K562 (cell line): ENCODE data around the gene WDR31. TPM values are rescaled to one million over a fixed set of nuclear protein-coding genes. Genes with fewer than 3 reads are reported as not detected.
A peak's percentile ranks its signal among the peaks of the same experiment; 100 is the strongest.

Source experiments
- ATAC-seq: fragments of 200-7000 bp; cut with Tn5 transposase; 3 replicates; pipeline ENCODE4 v1.9.1; 2020; ENCODE audit warnings: moderate library complexity
- BruUV-seq: library from RNA; stranded (reverse); fragments of 400-500 nt; replicated peaks from 2 replicates; lab custom pipeline; 2021; lab: Mats Ljungman, UMichigan
- CTCF ChIA-PET: fragments of 300-600 bp; formaldehyde crosslinking; extraction: SDS; loops from one replicate; lab custom pipeline; 2021; ENCODE audit warnings: low intra/inter-chr PET ratio; lab: Yijun Ruan, JAX
- POLR2A ChIA-PET: fragments of 300-600, 350-650 bp; sonication (Branson Sonifier 250); formaldehyde crosslinking; extraction: SDS; loops from one replicate; lab custom pipeline; 2021; ENCODE audit warnings: antibody characterized with exemption, inconsistent platforms; lab: Yijun Ruan, JAX
- DNase-seq, 4 experiments: peaks; one replicate each; pipeline versions ENCODE4 v3.0.0 to v3.0.0-alpha.2; 2011 to 2018; ENCODE audit warnings: low spot score in 3 of 4, mixed read lengths in 3 of 4; ENCODE audit errors: extremely low read depth in 1 of 4
- FAIRE-seq: peaks from 2 replicates; lab custom pipeline; 2011; peaks lifted over from hg19 to GRCh38; lab: Jason Lieb, UNC
- H2AFZ ChIP-seq: 2 replicates; pipeline ENCODE4 v1.6.0; 2011; ENCODE audit warnings: low read depth, low read length, control low read depth, inconsistent platforms
- H3K27ac ChIP-seq: fragments of 200-600 bp; 3 replicates; pipeline ENCODE4 v1.8.0; 2011; ENCODE audit warnings: low read depth, mild to moderate bottlenecking, control low read depth, inconsistent platforms, low read length, moderate library complexity, mixed read lengths; ENCODE audit errors: extremely low read depth
- H3K27me3 ChIP-seq, 2 experiments: fragments of 300-600 bp in 1 of 2; 2 replicates in 1 of 2; 3 replicates in 1 of 2; pipeline versions ENCODE4 v1.6.0 to v1.8.0; 2011; ENCODE audit warnings: inconsistent platforms in 2 of 2, low read length in 2 of 2, mild to moderate bottlenecking in 1 of 2, mixed read lengths in 1 of 2, moderate library complexity in 1 of 2; ENCODE audit not compliant: control insufficient read depth in 2 of 2, insufficient read depth in 2 of 2
- H3K36me3 ChIP-seq: fragments of 300-600 bp; 3 replicates; pipeline ENCODE4 v1.8.0; 2011; ENCODE audit warnings: mild to moderate bottlenecking, low read length, inconsistent platforms; ENCODE audit not compliant: control insufficient read depth, insufficient read depth
- H3K4me1 ChIP-seq, 2 experiments: fragments of 200-600 bp in 1 of 2; replicated peaks in 1 of 2; 2 replicates in 1 of 2; 3 replicates in 1 of 2; pipeline versions ENCODE4 v1.5.1 to v1.8.0; 2011; ENCODE audit warnings: inconsistent platforms in 2 of 2, low read length in 2 of 2, mild to moderate bottlenecking in 1 of 2, mixed read lengths in 1 of 2, moderate library complexity in 1 of 2; ENCODE audit not compliant: control insufficient read depth in 2 of 2, insufficient read depth in 2 of 2
- H3K4me2 ChIP-seq: 2 replicates; pipeline ENCODE4 v1.6.1; 2011; ENCODE audit warnings: low read length, control low read depth, inconsistent platforms, mixed read lengths; ENCODE audit not compliant: insufficient read depth
- H3K4me3 ChIP-seq: fragments of 200-600 bp; sonication (generic), shearing (Covaris generic); 2 replicates; pipeline ENCODE4 v1.5.1; 2016; ENCODE audit warnings: control low read depth, inconsistent platforms
- H3K79me2 ChIP-seq: fragments of 200-600 bp; 3 replicates; pipeline ENCODE4 v1.8.0; 2011; ENCODE audit warnings: low read length, inconsistent platforms; ENCODE audit not compliant: control insufficient read depth, insufficient read depth
- H3K9ac ChIP-seq, 2 experiments: 2 replicates each; pipeline versions ENCODE4 v1.6.0 to v1.6.1; 2011; ENCODE audit warnings: low read depth in 2 of 2, low read length in 2 of 2, control low read depth in 1 of 2, inconsistent platforms in 1 of 2, mild to moderate bottlenecking in 1 of 2, mixed read lengths in 1 of 2; ENCODE audit not compliant: insufficient read depth in 1 of 2
- H3K9me1 ChIP-seq: one replicate; pipeline ENCODE4 v1.6.0; 2011; ENCODE audit warnings: inconsistent platforms, mild to moderate bottlenecking, low read length, moderate library complexity; ENCODE audit not compliant: control insufficient read depth, insufficient read depth
- H3K9me3 ChIP-seq: replicated peaks from 2 replicates; pipeline ENCODE4 v1.5.1; 2011; ENCODE audit warnings: low read depth, low read length, inconsistent platforms; ENCODE audit not compliant: control insufficient read depth, insufficient read depth
- H4K20me1 ChIP-seq: replicated peaks from 2 replicates; pipeline ENCODE4 v1.6.1; 2011; ENCODE audit warnings: low read length, inconsistent platforms, mixed read lengths; ENCODE audit not compliant: control insufficient read depth, insufficient read depth
- ATF7 ChIP-seq: fragments of 450-650 bp; IDR thresholded peaks from 2 replicates; pipeline ENCODE4 v1.7.1; 2014; ENCODE audit warnings: mild to moderate bottlenecking, moderate library complexity
- CCAR2 ChIP-seq: fragments of 200-400 bp; formaldehyde crosslinking; IDR thresholded peaks from 2 replicates; pipeline ENCODE4 v1.6.1; 2017; ENCODE audit warnings: mild to moderate bottlenecking, low read depth, low read length
- HNRNPH1 ChIP-seq: fragments of 200-400 bp; formaldehyde crosslinking; optimal IDR thresholded peaks from 2 replicates; pipeline ENCODE3; 2017; ENCODE audit warnings: low read depth, mild to moderate bottlenecking, low read length, moderate library complexity
- HNRNPL ChIP-seq: fragments of 200-400 bp; formaldehyde crosslinking; IDR thresholded peaks from 2 replicates; pipeline ENCODE4 v1.6.1; 2017; ENCODE audit warnings: low read depth, mild to moderate bottlenecking, low read length
- JUNB ChIP-seq: fragments of 450-650 bp; formaldehyde crosslinking; conservative IDR thresholded peaks from 2 replicates; pipeline ENCODE4 v1.4.0; 2020; ENCODE audit warnings: mild to moderate bottlenecking
- SNRNP70 ChIP-seq: fragments of 200-400 bp; formaldehyde crosslinking; optimal IDR thresholded peaks from 2 replicates; pipeline ENCODE3; 2017; ENCODE audit warnings: low read depth, low read length
- TEAD1 ChIP-seq, 2 experiments: fragments of 450-650 bp in 1 of 2; sonication (generic) in 1 of 2; formaldehyde crosslinking; IDR thresholded peaks; 2 replicates each; pipeline versions ENCODE4 v1.4.0 to v1.8.0; 2020 to 2022; ENCODE audit warnings: mild to moderate bottlenecking in 2 of 2, missing genetic modification reagents in 1 of 2
- ZC3H8 ChIP-seq: fragments of 450-650 bp; IDR thresholded peaks from 2 replicates; pipeline ENCODE4 v1.6.1; 2017
- WGBS: fragments of 100-300 bp; shearing (Covaris generic); methylation state at CpG from one replicate; pipeline ENCODE4 v1.1.6; 2016; ENCODE audit warnings: low coverage, mixed read lengths; ENCODE audit not compliant: insufficient coverage; ENCODE audit errors: missing lambda C conversion rate; 5-methylcytosine and 5-hydroxymethylcytosine counted together
- in situ Hi-C: fragments of 300-500 bp; cut with MboI; formaldehyde crosslinking; loops from 4 replicates; pipeline ENCODE4 v1.15.0; 2018; ENCODE audit warnings: inconsistent platforms, mixed read lengths
- intact Hi-C: fragments of 100-400 bp; cut with micrococcal nuclease; formaldehyde crosslinking; loops from 2 replicates; pipeline ENCODE4 v1.14.2; 2022
- polyA plus RNA-seq, 8 experiments: library from polyadenylated mRNA; depleted of rRNA in 4 of 8; stranded (reverse) in 5 of 8; unstranded in 3 of 8; fragments of >200 nt; fragmentation: Nextera tagmentation in 2 of 8; fragmentation: Illumina TruSeq in 1 of 8; extraction: Ambion mirVana in 2 of 8; extraction: Trizol in 1 of 8; gene quantifications; 2 replicates each; pipeline versions ENCODE4 v1.2.1 to v1.2.3, GENCODE V29; 2011 to 2014; ENCODE audit warnings: inconsistent platforms in 1 of 8, missing spikeins in 1 of 8
- total RNA-seq, 7 experiments: library from RNA; depleted of rRNA in 6 of 7; stranded (reverse); fragments of >200 nt in 6 of 7; fragmentation: Illumina TruSeq in 2 of 7; extraction: Trizol in 2 of 7; gene quantifications; 2 replicates each; pipeline versions ENCODE4 v1.2.1 to v1.2.3, GENCODE V29; 2011 to 2021; ENCODE audit warnings: low replicate concordance in 1 of 7
- TF ChIP-seq, protein P1 (sequence below): fragments of 450-650 bp; formaldehyde crosslinking; IDR thresholded peaks from 2 replicates; pipeline ENCODE4 v1.4.0; 2020; ENCODE audit warnings: mild to moderate bottlenecking, moderate library complexity
- TF ChIP-seq, protein P2 (sequence below): sonication (generic); formaldehyde crosslinking; IDR thresholded peaks from 2 replicates; pipeline ENCODE4 v1.9.0; 2022; ENCODE audit warnings: mild to moderate bottlenecking, missing genetic modification reagents
- TF ChIP-seq, protein P3 (sequence below): fragments of 250-450 bp; sonication (Bioruptor Pico); IDR thresholded peaks from 2 replicates; pipeline ENCODE4 v1.4.0; 2020; ENCODE audit warnings: mild to moderate bottlenecking, moderate library complexity, borderline replicate concordance

The WDR31 gene
- total and polyA plus RNA-seq, 9 of the 15 experiments (the other 6 are each of a cell fraction or from before 2014, with no cell fraction given) = 0.35 to 1.8 (median 0.95) TPM

DNA sequence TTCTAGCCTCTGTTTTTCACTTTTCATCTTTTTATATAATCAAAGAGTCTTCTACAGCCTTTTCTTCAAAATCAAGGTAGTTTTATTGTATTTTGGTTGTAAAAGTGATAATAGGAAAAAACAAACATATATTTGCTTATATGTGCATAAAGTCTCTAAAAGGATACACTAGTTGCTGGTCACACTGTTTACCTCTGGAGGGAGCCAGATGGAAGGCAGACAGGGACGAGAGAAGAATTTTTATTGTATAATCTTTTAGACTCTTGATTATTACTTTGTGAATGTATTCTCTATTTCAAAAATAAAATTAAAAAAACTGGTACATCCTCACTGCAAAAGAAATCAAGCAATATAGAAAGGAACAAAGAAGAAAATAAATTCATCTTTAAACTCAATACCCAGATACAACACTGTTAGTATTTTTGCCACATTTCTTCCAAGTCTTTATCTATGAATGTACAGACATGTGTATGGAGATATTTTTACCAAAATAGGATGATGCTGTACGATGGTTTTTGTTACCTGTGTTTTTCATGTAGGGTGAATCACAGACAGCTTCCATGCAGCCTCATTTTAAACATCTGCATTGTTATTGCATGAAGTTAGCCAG lies 30.8 kb downstream of the WDR31 start (continued):
- TF ChIP-seq, protein P1, sequence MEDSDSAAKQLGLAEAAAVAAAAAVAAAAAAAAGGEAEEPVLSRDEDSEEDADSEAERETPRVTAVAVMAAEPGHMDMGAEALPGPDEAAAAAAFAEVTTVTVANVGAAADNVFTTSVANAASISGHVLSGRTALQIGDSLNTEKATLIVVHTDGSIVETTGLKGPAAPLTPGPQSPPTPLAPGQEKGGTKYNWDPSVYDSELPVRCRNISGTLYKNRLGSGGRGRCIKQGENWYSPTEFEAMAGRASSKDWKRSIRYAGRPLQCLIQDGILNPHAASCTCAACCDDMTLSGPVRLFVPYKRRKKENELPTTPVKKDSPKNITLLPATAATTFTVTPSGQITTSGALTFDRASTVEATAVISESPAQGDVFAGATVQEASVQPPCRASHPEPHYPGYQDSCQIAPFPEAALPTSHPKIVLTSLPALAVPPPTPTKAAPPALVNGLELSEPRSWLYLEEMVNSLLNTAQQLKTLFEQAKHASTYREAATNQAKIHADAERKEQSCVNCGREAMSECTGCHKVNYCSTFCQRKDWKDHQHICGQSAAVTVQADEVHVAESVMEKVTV (CRISPR knock-in tag) = peak; percentile 76

DNA sequence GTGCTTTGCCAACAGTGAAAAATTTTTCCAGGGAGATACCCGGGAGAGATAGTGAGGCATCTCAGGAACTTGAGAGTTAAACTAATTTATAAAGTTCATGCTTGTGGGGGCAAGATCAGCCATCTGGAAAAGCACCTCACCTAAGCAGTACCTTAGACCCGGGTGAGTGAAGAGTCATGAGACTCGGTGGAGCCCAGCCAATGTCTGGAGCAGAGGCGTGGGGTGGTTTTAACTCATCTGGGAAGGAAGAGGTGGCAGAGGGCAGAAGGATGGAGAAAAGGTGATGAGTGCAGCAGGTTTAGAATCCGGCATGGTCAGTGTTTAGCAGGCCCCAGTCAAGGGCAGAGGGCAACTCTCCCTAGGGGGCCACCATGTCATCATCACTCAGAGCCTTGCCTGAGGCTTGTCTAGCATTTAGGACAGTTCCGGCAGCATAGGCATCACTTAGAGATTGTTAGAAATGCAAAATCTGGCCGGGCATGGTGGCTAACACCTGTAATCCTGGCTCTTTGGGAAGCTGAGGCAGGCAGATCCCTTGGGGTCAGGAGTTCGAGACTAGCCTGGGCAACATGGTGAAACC lies 32.6 kb downstream of the WDR31 start:
- Histone ChIP-seq H3K36me3 (no peaks in the 10 kb centered on the region), H3K79me2 (no peaks in the 10 kb centered on the region), H3K27me3 (peaks cover 6 to 10% of the 10 kb centered on the region in 2 experiments; a peak in 3 of 5 replicates), H3K4me2 (no peak overlapping the region), H4K20me1 (no peaks in the 10 kb centered on the region), H3K9me3 (no peaks in the 10 kb centered on the region), H2AFZ (no peak overlapping the region), H3K9me1 (no peaks in the 10 kb centered on the region), H3K4me3 (no peak overlapping the region), H3K9ac (no peak overlapping the region), H3K4me1 (peaks cover 4 to 7% of the 10 kb centered on the region in 2 experiments; a peak in 4 of 5 replicates), H3K27ac (no peak overlapping the region)
- ChIA-PET POLR2A (no interaction called here), CTCF (no interaction called here)
- DNase-seq (no peak), ATAC-seq (no peak; the same call in 1 of the 3 replicates), FAIRE-seq (no peak)
- 12% methylated on average over 8 of the region's 8 CpGs for WGBS
- intact Hi-C loops (loop anchor here (10.0 kb wide), 1 partner anchor 347 kb away; no protein-coding TSS in a partner anchor), in situ Hi-C loops (loop anchor here (10.0 kb wide), 1 partner anchor 347 kb away; no protein-coding TSS in a partner anchor)
- no TSS peak for BruUV-seq
- TF ChIP-seq TEAD1 (CRISPR knock-in tag; IDR thresholded peaks at IDR 0.05) = no peak
- TF ChIP-seq JUNB (CRISPR knock-in tag) = no peak
- TF ChIP-seq HNRNPH1 = no peak
- no peak for TF ChIP-seq ZC3H8
- no peak for TF ChIP-seq ATF7
- TF ChIP-seq HNRNPL = no peak
- TF ChIP-seq CCAR2 = no peak
- TF ChIP-seq, protein P2, sequence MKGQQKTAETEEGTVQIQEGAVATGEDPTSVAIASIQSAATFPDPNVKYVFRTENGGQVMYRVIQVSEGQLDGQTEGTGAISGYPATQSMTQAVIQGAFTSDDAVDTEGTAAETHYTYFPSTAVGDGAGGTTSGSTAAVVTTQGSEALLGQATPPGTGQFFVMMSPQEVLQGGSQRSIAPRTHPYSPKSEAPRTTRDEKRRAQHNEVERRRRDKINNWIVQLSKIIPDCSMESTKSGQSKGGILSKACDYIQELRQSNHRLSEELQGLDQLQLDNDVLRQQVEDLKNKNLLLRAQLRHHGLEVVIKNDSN (CRISPR knock-in tag) = no peak
- TF ChIP-seq, protein P3, sequence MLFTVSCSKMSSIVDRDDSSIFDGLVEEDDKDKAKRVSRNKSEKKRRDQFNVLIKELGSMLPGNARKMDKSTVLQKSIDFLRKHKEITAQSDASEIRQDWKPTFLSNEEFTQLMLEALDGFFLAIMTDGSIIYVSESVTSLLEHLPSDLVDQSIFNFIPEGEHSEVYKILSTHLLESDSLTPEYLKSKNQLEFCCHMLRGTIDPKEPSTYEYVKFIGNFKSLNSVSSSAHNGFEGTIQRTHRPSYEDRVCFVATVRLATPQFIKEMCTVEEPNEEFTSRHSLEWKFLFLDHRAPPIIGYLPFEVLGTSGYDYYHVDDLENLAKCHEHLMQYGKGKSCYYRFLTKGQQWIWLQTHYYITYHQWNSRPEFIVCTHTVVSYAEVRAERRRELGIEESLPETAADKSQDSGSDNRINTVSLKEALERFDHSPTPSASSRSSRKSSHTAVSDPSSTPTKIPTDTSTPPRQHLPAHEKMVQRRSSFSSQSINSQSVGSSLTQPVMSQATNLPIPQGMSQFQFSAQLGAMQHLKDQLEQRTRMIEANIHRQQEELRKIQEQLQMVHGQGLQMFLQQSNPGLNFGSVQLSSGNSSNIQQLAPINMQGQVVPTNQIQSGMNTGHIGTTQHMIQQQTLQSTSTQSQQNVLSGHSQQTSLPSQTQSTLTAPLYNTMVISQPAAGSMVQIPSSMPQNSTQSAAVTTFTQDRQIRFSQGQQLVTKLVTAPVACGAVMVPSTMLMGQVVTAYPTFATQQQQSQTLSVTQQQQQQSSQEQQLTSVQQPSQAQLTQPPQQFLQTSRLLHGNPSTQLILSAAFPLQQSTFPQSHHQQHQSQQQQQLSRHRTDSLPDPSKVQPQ (CRISPR knock-in tag) = no peak
- TF ChIP-seq SNRNP70 = no peak
